Inflammatory macrophage treated with lipopolysaccharide for 4 hours (primary cell): ENCODE results near the gene HEATR5A.
"Not testable (repeated sequence)": the region's sequence is repeated elsewhere in the genome, so short reads cannot be mapped to it uniquely, and the experiment has no call there.

Experiments
- DNase-seq: peaks from one replicate; pipeline ENCODE4 v3.0.0-alpha.2; 2020

Gene HEATR5A

DNA sequence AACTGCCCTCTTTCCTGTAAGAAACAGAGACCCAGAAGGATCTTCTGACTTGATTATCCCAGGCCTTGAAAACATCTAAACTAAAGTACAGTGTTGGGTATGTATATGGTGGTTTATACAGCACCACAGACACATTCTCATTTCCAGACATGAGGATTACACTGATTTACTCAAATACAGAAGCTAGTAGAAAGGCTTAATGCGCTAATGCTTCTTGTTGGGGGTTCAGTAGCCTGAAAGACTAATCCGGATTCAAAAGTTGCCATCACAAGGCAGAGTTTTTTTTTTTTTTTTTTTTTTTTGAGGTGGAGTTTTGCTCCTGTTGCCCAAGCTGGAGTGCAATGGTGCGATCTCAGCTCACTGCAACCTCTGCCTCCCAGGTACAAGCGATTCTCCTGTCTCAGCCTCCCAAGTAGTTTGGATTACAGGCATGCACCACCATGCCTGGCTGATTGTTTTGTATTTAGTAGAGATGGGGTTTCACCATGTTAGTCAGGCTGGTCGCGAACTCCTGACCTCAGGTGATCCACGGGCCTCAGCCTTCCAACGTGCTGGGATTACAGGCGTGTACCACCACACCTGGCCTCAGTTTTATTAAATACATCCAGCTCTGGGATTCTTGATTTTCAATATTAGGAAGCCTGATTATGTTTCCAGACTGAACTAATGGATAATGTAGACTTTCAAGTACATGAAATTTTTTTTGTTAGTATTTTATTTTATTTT lies 166.4 kb downstream of the HEATR5A start:
- DNase-seq: no peak

DNA sequence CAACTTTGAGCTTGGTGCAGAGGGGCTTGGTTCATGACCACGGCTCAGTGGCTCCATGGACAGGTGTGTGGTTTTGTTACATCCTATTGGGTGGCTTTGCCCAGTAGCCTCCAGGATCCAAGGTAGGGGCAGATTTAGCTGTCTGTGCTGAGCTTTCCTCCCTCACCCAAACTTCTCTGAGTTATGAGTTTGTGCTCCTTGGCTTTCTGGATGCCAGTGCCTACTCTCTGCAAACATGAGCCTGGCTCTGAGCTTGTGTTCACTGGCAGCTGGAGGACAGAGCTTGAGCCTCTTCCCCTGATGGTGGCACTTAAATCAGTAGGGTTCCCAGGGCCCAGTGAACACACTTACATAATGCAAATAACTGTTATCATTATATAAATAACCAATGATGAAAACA lies 167.5 kb downstream of the HEATR5A start:
- no peak for DNase-seq

DNA sequence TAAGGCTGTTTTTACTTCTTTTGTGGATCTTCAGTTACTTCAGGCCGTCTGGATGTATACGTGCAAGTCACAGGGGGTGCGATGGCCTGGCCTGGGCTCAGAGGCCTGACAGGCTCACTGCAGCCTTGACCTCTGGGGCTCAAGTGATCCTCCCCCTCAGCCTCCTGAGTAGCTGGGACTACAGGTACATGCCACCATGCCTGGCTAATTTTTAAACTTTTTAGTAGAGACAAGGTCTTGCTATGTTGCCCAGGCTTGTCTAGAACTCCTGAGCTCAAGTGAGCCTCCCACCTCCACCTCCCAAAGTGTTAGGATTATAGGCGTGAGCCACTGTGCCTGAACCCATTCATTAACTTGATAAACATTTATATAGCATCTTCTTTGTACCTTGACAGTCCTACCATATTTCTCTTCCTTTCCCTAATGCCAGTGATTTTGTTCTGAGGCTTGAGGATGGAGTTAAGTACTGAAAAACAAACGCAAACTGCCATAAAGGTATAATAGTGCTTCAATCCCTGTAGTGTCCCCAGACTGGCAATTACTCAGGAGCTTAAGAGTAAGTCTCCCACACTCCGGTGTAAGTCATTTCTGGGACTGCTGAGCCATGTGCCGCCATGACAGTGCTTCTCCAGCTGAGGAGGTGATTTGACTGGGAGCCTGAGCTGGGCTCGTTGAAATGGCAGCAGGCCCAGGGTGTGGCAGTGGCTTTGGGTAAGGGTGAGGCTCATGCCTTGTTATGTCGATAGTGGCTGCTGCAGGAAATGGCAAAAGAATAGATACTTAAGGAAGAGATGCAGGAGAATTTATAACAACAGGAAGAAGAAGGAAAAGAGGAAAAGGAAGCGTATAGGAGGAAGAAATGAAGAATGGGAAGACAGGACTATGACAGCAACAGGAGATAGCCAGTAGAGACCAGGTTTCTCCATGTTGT lies 169.1 kb downstream of the HEATR5A start:
- no peak for DNase-seq

DNA sequence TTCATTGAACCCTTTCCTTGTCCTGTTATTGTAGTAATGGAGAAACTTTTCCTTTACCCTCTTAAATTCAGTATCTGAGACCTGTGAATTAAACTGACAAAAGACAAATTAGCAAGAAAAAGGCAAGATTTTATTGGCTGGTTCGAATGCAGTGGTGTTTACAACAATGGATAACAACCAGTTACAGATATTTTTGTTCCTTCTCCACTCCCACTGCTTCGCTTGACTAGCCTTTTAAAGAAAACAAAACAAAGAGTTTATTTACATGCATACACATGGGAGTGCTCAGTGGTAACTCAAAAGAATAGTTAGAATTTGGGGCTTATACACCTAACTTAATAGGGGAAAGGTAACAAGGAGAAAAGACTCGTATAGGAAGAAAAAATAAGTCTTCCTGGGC lies 175.7 kb downstream of the HEATR5A start:
- no peak for DNase-seq

DNA sequence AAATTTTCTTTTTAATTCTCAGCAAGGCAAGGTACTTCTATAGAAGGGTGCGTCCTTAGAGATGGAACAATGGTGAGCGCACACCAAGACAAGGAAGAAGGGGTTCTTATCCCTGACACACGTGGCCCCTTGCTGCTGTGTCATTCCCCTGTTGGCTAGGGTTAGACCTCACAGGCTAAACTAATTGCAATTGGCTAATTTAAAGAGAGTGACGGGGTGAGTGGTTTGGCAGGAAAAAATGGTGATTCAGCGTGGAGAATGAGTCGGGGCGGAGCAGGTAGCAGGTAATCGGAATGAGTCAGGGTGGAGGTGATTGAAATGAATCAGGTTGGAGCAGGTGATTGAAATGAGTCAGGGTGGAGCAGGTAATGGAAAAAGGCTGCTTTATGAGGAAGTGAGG lies 176.5 kb downstream of the HEATR5A start:
- DNase-seq: no peak

DNA sequence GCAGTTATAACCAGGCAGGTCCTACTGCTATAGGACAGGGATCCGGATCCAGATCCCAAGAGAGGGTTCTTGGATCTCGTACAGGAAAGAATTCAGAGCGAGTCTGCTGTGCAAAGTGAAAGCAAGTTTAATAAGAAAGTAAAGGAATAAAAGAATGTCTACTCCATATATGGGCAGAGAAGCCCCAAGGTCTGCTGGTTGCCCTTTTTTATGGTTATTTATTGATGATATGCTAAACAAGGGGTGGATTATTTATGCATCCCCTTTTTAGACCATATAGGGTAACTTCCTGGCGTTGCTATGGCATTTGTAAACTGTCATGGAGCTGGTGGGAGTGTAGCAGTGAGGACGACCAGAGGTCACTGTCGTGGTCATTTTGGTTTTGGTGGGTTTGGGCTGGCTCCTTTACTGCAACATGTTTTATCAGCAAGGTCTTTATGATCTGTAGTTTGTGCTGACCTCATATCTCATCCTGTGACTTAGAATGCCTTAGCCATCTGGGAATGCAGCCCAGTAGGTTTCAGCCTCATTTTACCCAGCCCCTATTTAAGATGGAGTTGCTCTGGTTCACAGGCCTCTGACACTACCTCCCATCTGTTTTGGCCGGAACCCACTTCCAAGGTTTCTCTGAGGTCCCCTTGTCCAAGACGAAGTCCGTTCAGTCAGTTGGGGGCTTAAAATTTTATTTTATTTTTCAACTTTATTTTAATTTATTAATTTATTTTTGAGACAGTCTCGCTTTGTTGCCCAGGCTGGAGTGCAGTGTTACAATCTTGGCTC lies 178.0 kb downstream of the HEATR5A start:
- DNase-seq: not testable (repeated sequence)
